HG02981 (cell line): ENCODE measurements around the gene MTOR.
"Not testable (repeated sequence)": the region's sequence is repeated elsewhere in the genome, so short reads cannot be mapped to it uniquely, and the experiment has no call there.

ENCODE experiments used
- ATAC-seq: cut with Tn5 transposase; IDR thresholded peaks from one replicate; pipeline ENCODE4 v1.9.1; 2021; ENCODE audit warnings: mild to moderate bottlenecking, moderate library complexity; ENCODE audit not compliant: unreplicated experiment

The MTOR gene

GRCh38 chr1:11281518-11282331 lies 19.4 kb upstream of the MTOR start:
- ATAC-seq: no peak

GRCh38 chr1:11280719-11281376 lies 18.5 kb upstream of the MTOR start:
- ATAC-seq: no peak

- ATAC-seq: no peak
Measured at GRCh38 chr1:11279630-11280029, 17.3 kb upstream of the MTOR start.

- no peak for ATAC-seq
Measured at GRCh38 chr1:11279152-11279551, 16.8 kb upstream of the MTOR start.

GRCh38 chr1:11273595-11274234 lies 11.4 kb upstream of the MTOR start:
- ATAC-seq: no peak

GRCh38 chr1:11272832-11273594 lies 10.7 kb upstream of the MTOR start, which contains the start of gene UBIAD1:
TSS of gene UBIAD1 (plus strand) at chr1:11273198. CDS start at chr1:11273532, 334 bp downstream.
- ATAC-seq: peak; percentile 81

- no peak for ATAC-seq
Measured at GRCh38 chr1:11272544-11272831, 10.1 kb upstream of the MTOR start.

GRCh38 chr1:11267350-11268337 lies 5.3 kb upstream of the MTOR start:
- ATAC-seq: not testable (repeated sequence)

- ATAC-seq: no peak
Measured at GRCh38 chr1:11266268-11267074, 4.1 kb upstream of the MTOR start.

- ATAC-seq: no peak
Measured at GRCh38 chr1:11256299-11256698, 6.1 kb downstream of the MTOR start.

- no peak for ATAC-seq
Measured at GRCh38 chr1:11253226-11253625, 9.1 kb downstream of the MTOR start.

GRCh38 chr1:11252538-11252937 lies 9.8 kb downstream of the MTOR start:
- no peak for ATAC-seq

GRCh38 chr1:11248169-11248568 lies 14.2 kb downstream of the MTOR start:
- no peak for ATAC-seq

GRCh38 chr1:11245904-11246719 lies 16.2 kb downstream of the MTOR start:
- ATAC-seq: no peak

GRCh38 chr1:11245248-11245647 lies 17.1 kb downstream of the MTOR start:
- ATAC-seq: no peak

- no peak for ATAC-seq
Measured at GRCh38 chr1:11238311-11238710, 24.0 kb downstream of the MTOR start.

- no peak for ATAC-seq
Measured at GRCh38 chr1:11237356-11237755, 25.0 kb downstream of the MTOR start.

- no peak for ATAC-seq
Measured at GRCh38 chr1:11233208-11233607, 29.1 kb downstream of the MTOR start.
